Body of pancreas (tissue), 4 donors: ENCODE measurements around the gene SNX18. TPM values are rescaled to one million over a fixed set of nuclear protein-coding genes. Genes with fewer than 3 reads are reported as not detected.
A peak's percentile ranks its signal among the peaks of the same experiment; 100 is the strongest.

ENCODE experiments used
- ATAC-seq: fragments of 150-250 bp; one replicate; pipeline ENCODE4 v1.9.1; 2016
- DNase-seq, 4 donors: peaks; one replicate each; pipeline ENCODE4 v3.0.0-alpha.2; 2019
- H3K27ac ChIP-seq, 4 donors: fragments of 200-600 bp; sonication (generic); 1 replicate in 3 of 4; 2 replicates in 1 of 4; pipeline versions ENCODE4 v1.5.1 to v1.6.1; 2016 to 2019; ENCODE audit warnings: mild to moderate bottlenecking in 1 of 4, mixed read lengths in 1 of 4, moderate library complexity in 1 of 4
- H3K27me3 ChIP-seq, 2 donors: fragments of 200-600 bp; sonication (generic); one replicate each; pipeline ENCODE4 v1.6.0; 2016; ENCODE audit warnings: mild to moderate bottlenecking in 1 of 2
- H3K36me3 ChIP-seq, 2 donors: fragments of 200-600 bp; sonication (generic); replicated peaks in 1 of 2; 2 replicates each; pipeline ENCODE4 v1.5.1; 2016; ENCODE audit warnings: low read depth in 2 of 2; ENCODE audit not compliant: insufficient read depth in 1 of 2
- H3K4me1 ChIP-seq: fragments of 200-600 bp; sonication (generic); one replicate; pipeline ENCODE4 v1.6.0; 2016
- H3K4me3 ChIP-seq, 2 donors: fragments of 200-600 bp; sonication (generic); 1 replicate in 1 of 2; 2 replicates in 1 of 2; pipeline ENCODE4 v1.5.1; 2016 to 2019
- H3K9me3 ChIP-seq, 3 donors: fragments of 200-600 bp; sonication (generic); 1 replicate in 2 of 3; 2 replicates in 1 of 3; pipeline ENCODE4 v1.5.1; 2016
- POLR2A ChIP-seq, 3 donors: fragments of 450-650 bp; IDR thresholded peaks; one replicate each; pipeline ENCODE4 v1.6.1; 2016; ENCODE audit warnings: antibody characterized with exemption in 3 of 3, mild to moderate bottlenecking in 2 of 3
- WGBS, 2 donors: methylation state at CpG; one replicate each; pipeline ENCODE4 v1.1.5; 2017; 5-methylcytosine and 5-hydroxymethylcytosine counted together
- intact Hi-C: fragments of 100-400 bp; cut with DNase I; formaldehyde crosslinking; loops from one replicate; pipeline ENCODE4 v1.15.1; 2023
- total RNA-seq, 2 donors: library from RNA; depleted of rRNA; stranded (reverse); fragments of >200 nt; gene quantifications; one replicate each; pipeline ENCODE4 v1.1.0, GENCODE V29; 2016
- TF ChIP-seq, protein P1 (sequence below), 7 experiments: fragments of 450-650 bp in 4 of 7; fragments of 200-600 bp in 3 of 7; sonication (generic) in 3 of 7; IDR thresholded peaks; one replicate each; pipeline ENCODE4 v1.5.1; 2016 to 2019; ENCODE audit warnings: antibody characterized with exemption in 7 of 7

The SNX18 gene
- total RNA-seq, 2 donors from 2014 or later, result 22.4 to 24.4 TPM

DNA sequence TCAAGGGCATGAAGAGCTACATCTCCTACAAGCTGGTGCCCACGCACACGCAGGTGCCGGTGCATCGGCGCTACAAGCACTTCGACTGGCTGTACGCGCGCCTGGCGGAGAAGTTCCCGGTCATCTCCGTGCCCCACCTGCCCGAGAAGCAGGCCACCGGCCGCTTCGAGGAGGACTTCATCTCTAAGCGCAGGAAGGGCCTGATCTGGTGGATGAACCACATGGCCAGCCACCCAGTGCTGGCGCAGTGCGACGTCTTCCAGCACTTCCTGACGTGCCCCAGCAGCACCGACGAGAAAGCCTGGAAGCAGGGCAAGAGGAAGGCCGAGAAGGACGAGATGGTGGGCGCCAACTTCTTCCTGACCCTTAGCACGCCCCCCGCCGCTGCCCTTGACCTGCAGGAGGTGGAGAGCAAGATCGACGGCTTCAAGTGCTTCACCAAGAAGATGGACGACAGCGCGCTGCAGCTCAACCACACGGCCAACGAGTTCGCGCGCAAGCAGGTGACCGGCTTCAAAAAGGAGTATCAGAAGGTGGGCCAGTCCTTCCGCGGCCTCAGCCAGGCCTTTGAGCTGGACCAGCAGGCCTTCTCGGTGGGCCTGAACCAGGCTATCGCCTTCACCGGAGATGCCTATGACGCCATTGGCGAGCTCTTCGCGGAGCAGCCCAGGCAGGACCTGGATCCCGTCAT, 1.4 kb downstream of the SNX18 start:
- DNase-seq, result peak in 1 of 4 donors; percentile 22
- no peaks in the 10 kb centered on the region for H3K9me3 ChIP-seq
- intact Hi-C loops, result loop anchor here (5.0 to 10.0 kb wide), 2 partner anchors 328 to 636 kb away; no protein-coding TSS in a partner anchor
- H3K4me3 ChIP-seq, result peak overlapping the region; percentile 62 to 91
- no peak for TF ChIP-seq POLR2A (IDR thresholded peaks at IDR 0.05)
- TF ChIP-seq, protein P1, sequence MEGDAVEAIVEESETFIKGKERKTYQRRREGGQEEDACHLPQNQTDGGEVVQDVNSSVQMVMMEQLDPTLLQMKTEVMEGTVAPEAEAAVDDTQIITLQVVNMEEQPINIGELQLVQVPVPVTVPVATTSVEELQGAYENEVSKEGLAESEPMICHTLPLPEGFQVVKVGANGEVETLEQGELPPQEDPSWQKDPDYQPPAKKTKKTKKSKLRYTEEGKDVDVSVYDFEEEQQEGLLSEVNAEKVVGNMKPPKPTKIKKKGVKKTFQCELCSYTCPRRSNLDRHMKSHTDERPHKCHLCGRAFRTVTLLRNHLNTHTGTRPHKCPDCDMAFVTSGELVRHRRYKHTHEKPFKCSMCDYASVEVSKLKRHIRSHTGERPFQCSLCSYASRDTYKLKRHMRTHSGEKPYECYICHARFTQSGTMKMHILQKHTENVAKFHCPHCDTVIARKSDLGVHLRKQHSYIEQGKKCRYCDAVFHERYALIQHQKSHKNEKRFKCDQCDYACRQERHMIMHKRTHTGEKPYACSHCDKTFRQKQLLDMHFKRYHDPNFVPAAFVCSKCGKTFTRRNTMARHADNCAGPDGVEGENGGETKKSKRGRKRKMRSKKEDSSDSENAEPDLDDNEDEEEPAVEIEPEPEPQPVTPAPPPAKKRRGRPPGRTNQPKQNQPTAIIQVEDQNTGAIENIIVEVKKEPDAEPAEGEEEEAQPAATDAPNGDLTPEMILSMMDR (IDR thresholded peaks at IDR 0.05), result no peak
- 83 to 95% methylated on average over 45 of the region's 50 CpGs for WGBS, 2 donors
- peaks cover 54% of the 10 kb centered on the region for H3K4me1 ChIP-seq
- H3K27me3 ChIP-seq, result no peaks in the 10 kb centered on the region
- ATAC-seq, result no peak
- H3K36me3 ChIP-seq, result no peaks in the 10 kb centered on the region
- peak overlapping the region in 3 of 4 donors; percentile 57 to 93 (median 85) for H3K27ac ChIP-seq

DNA sequence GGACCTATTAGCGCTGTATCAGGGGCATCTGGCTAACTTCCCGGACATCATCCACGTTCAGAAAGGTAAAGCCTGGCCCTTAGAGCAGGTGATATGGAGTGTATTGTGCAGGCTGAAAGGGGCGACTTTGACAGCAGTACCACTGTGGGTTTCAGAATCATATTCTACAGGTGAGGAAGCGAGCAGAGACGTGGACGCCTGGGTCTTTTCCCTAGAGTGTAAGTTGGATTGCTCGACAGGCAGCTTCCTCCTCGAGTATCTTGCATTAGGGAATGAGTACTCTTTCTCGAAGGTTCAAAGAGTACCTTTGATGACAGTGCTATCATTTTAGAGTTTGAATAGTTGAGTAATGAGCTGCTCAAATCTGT, 1.9 kb downstream of the SNX18 start:
- DNase-seq, result no peak
- peak overlapping the region in 1 of 2 donors; percentile 91 for H3K4me3 ChIP-seq
- intact Hi-C loops, result loop anchor here (5.0 to 10.0 kb wide), 2 partner anchors 328 to 635 kb away; no protein-coding TSS in a partner anchor
- H3K36me3 ChIP-seq, result no peaks in the 10 kb centered on the region
- WGBS, 2 donors, result 41 to 46% methylated on average over 10 of the region's 10 CpGs
- no peaks in the 10 kb centered on the region for H3K9me3 ChIP-seq
- H3K27ac ChIP-seq, result peak overlapping the region in 3 of 4 donors; percentile 33 to 93 (median 57)
- TF ChIP-seq, protein P1 (IDR thresholded peaks at IDR 0.05), result no peak
- no peak for TF ChIP-seq POLR2A (IDR thresholded peaks at IDR 0.05)
- ATAC-seq, result no peak
- H3K27me3 ChIP-seq, result no peaks in the 10 kb centered on the region
- H3K4me1 ChIP-seq, result peaks cover 59% of the 10 kb centered on the region

DNA sequence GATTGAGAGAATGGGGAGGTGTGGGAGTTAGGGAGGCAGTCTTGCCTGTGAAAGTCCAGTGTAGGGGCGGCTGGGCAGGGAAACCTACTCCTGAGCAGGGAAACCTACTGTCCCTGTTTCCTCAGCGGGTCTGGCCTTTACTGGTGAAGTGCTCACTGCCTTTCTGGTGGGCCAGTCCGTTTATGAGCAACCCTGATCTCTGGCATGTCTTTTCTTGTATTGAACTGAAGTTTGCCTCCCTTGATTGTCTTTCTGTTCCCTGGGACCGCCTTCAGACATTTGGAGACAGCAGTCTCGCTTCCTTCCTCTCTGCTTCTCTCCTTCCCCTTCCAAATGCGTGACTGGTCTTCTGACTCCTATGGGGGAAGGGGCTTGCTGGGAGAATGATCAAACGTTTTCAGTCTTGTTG, 2.9 kb downstream of the SNX18 start:
- Histone ChIP-seq H3K4me3 (peak overlapping the region in 1 of 2 donors; percentile 8), H3K36me3 (no peaks in the 10 kb centered on the region), H3K4me1 (peaks cover 69% of the 10 kb centered on the region), H3K27me3 (no peaks in the 10 kb centered on the region), H3K9me3 (no peaks in the 10 kb centered on the region), H3K27ac (peak overlapping the region in 3 of 4 donors; percentile 33 to 57 (median 34))
- peak in 1 of 3 donors; percentile 47 for TF ChIP-seq POLR2A (IDR thresholded peaks at IDR 0.05)
- TF ChIP-seq, protein P1 (IDR thresholded peaks at IDR 0.05), result no peak
- DNase-seq, result peak in 2 of 4 donors; percentile 32 to 41
- 4 to 8% methylated on average over 7 of the region's 7 CpGs for WGBS, 2 donors
- intact Hi-C loops, result no loop called here
- ATAC-seq, result no peak

DNA sequence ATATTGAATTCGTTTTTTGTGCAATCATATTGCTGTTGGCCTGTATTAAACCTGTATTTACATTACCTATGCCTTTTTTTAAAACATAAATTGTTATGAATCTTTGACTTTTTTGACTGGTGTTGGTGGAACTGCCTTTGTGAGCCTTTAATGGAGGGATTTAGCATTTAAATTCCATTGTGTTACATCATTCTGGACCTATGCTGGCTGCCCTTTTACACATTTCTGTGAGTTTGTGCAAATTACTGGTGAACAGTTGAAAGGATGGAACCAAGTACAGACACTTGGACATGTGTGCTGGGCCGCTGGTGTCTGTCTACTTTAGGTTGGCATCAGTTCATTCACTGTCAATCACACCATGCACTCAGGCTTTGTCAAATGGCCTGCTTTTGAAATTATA, 3.4 kb downstream of the SNX18 start:
- no peak for TF ChIP-seq POLR2A (IDR thresholded peaks at IDR 0.05)
- TF ChIP-seq, protein P1 (IDR thresholded peaks at IDR 0.05), result no peak
- Histone ChIP-seq H3K27ac (peak overlapping the region in 3 of 4 donors; percentile 33 to 57 (median 34)), H3K4me3 (peak overlapping the region in 1 of 2 donors; percentile 8), H3K36me3 (no peaks in the 10 kb centered on the region), H3K27me3 (no peaks in the 10 kb centered on the region), H3K9me3 (no peaks in the 10 kb centered on the region), H3K4me1 (peaks cover 74% of the 10 kb centered on the region)
- DNase-seq (no peak), ATAC-seq (no peak)
- WGBS, 2 donors, result 19 to 28% methylated on average over 2 of the region's 2 CpGs
- intact Hi-C loops, result no loop called here
